GM21723 (cell line): Measurements from ENCODE around the gene RPP25.
A peak's percentile ranks its signal among the peaks of the same experiment; 100 is the strongest.
"Not testable (repeated sequence)": the region's sequence is repeated elsewhere in the genome, so short reads cannot be mapped to it uniquely, and the experiment has no call there.

Experiments used
- ATAC-seq: cut with Tn5 transposase; IDR thresholded peaks from one replicate; pipeline ENCODE4 v1.9.1; 2021; ENCODE audit warnings: mild to moderate bottlenecking, moderate library complexity; ENCODE audit not compliant: unreplicated experiment

Gene RPP25

GRCh38 chr15:74963213-74963612 is 6.6 kb upstream of the RPP25 start:
- no peak for ATAC-seq

DNA sequence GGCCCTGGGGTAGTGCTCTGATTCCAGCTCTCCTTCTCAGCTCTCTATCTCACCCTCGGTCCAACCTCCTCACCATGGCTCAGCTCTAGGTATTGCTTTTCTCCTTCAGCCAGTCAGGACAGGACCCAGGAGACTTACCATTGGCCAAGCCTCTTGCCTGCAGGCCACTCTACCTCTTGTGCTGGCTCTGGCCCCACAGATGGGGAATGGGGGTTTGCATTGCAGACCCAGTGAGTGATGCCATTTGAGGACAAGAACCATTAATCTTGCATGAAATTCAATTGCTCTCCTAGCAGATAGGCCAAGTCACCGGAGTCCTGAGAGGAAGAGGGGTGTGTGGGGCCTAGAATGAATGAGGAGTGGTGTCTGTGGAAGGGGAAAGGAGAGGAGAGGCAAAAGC is 6.1 kb upstream of the RPP25 start:
- no peak for ATAC-seq

GRCh38 chr15:74962219-74962618 is 5.6 kb upstream of the RPP25 start:
- no peak for ATAC-seq

DNA sequence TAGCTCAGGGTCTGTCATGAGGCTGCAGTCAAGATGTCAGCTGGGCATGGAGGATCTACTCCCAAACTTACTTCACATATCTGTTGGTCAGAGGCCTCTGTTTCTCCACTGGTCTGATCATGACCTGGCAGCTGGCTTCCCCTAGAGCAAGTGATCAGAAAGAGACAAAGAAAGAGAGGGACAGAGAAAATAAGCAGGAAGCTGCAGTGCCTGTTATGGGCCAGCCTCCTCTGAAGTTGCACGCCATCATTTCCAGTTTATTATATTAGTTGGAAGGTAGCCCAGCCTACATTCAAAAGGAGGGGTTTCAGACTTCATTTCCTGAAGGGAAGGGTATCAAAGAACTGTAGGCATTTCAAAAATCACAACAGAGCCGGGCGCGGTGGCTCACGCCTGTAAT is 5.0 kb upstream of the RPP25 start:
- ATAC-seq = no peak

DNA sequence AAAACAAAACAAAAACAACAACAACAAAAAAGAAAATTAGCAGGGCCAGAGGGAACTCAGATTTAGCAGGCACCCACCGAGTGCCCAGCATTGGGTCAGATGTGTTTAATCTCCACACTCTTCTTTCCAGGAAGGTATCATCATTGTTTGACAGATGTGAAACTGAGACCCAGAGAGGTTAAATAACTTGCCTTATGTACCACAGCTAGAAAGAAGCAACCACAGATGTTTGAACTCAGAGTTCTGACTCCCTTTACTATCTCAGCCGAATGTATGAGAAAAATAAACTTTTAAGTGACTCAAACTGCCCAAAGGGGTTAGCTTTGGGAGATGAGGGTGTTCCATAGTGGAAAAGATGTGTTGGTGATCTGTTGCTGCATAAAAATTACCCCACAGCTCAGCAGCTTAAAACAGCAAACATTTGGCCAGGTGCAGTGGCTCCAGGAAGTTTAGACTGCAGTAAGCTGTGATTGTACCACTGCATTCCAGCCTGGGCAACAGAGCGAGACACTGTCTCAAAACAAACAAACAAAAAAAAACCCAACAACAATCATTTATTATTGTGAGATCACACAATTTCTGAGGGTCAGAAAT is 4.5 kb upstream of the RPP25 start:
- ATAC-seq = no peak

GRCh38 chr15:74960286-74960685 is 3.7 kb upstream of the RPP25 start:
- no peak for ATAC-seq

GRCh38 chr15:74959586-74959939 is 3.0 kb upstream of the RPP25 start:
- no peak for ATAC-seq

- no peak for ATAC-seq
Measured at GRCh38 chr15:74958908-74959585, 2.5 kb upstream of the RPP25 start.

DNA sequence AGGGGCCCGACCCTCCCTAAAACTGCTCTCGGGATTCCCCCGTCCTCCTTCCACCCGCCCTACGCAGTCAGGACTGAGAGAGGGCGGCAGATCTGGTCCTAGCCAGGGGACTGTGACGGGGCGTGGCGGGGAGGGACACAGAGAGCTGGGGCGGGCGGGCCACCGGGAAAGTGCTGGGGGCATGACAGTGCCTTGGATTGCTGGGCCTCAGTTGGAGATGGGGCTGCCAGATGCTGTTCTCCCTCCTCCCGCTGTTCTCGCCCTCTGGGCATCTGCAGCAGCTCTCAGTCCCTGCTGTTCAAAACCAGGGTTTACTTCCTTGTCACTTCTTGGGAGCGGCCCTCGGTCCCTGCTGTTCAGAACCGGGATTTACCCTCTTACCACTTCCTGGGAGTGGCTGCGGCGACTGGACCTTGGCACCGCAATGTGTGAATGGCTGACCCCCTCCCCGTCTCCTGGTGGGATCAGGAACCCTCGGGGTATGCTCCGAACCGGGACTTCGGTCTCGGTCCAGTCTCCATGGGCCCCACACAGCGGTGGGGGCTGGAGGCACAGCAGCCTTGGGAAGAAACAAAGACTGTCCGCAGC is 1.8 kb upstream of the RPP25 start:
- no peak for ATAC-seq

GRCh38 chr15:74957476-74958035 is 984 bp upstream of the RPP25 start:
- no peak for ATAC-seq

- ATAC-seq = peak; percentile 50
Measured at GRCh38 chr15:74955796-74956647, 550 bp downstream of the RPP25 start.

- no peak for ATAC-seq
Measured at GRCh38 chr15:74955017-74955416, 1.6 kb downstream of the RPP25 start.

- ATAC-seq = no peak
Measured at GRCh38 chr15:74954515-74954914, 2.1 kb downstream of the RPP25 start.

- no peak for ATAC-seq
Measured at GRCh38 chr15:74951006-74951405, 5.6 kb downstream of the RPP25 start.

DNA sequence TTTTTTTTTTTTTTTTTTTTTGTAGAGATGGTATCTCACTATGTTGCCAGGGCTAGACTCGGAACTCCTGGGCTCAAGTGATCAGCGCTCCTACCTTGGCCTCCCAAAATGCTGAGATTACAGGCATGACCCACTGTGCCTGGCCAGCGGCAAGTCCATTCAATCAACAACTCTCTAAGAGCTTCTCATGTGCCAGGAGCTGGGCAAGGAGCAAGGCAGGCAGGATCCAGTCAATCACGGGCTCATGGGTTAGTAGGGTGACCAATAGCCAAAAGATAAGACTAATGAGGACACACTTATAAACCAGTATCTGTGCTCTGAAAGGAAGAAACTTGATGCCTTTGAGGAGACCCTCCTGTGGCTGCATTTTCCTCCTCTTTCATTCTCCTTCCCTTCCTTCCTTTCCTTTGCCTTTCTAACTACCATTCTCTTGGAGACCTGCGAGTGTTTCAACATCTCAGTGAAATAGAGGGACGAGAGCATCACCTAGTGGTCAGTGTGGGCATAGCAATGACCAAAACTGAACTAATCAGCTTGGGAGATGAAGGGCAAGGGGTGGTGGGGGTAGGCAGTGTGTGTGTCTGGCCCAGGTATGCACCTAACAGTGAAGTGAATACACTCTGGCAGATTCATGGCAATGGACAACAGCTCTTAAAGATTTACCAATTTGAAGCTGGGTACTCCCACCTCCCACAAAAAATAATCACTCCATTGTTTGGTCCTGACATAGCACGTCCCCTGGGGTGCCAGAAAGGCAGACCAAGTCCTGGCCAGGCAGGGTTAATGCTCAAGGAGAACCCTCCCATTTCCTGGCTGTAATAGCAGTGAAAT is 6.3 kb downstream of the RPP25 start:
- ATAC-seq = no peak

DNA sequence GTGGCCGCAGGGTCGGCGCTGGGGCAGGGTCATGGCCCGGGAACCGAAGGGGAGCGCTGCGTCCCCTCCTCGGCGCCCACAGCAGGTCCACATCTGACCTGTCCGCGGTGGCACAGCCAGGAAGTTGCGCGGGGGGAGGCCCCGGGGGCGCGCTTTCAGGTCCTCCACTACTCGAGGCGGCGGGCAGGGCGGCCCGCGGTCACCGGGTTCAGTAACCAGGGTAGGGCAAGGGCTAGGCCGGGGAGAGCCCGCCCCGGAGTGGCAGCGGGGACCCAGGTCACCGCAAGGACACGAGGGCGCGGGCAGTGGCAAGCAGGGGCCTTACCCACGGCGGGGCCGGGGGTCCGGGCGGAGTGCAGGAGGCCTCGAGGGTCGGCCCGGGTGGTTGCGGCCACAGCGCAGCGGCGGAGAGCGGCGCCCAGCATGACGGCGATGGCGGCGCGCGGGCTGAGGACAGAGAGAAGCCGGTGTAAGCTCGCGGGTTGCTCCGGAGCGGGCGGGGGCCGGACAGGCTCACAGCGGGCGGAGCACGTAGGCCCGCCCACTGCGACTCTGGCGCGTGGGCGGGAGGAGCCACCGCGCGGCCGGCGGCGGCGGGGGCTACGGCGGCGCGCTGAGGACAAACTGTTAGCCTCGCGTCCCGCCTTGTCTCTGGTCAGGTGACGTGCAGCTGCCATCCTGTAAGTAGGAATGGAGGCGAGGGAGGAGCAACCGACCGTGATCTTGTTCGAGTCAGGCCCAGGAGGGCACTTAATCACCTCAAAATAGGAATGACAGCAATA is 18.8 kb downstream of the RPP25 start, which contains the start of gene COX5A:
TSS of gene COX5A (minus strand) at position 484 of the 782 bp plus-strand sequence. CDS start at position 425, 59 bp downstream.
- peak; percentile 87 for ATAC-seq

DNA sequence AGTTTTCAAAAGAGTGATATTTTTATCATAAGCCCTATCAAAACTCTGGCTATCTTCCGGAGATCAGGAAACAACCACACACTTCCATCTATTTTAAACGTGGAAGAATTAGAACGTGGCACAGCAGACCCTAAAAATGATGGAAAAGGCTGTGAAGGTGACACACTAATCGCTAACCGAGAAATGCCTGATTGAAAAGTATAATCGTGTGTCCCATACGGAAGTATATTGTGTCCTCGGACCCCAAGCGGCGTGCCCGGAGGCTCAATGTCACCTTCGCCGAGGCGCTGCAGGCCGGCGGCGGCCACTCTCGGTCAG is 19.3 kb downstream of the RPP25 start:
- no peak for ATAC-seq

DNA sequence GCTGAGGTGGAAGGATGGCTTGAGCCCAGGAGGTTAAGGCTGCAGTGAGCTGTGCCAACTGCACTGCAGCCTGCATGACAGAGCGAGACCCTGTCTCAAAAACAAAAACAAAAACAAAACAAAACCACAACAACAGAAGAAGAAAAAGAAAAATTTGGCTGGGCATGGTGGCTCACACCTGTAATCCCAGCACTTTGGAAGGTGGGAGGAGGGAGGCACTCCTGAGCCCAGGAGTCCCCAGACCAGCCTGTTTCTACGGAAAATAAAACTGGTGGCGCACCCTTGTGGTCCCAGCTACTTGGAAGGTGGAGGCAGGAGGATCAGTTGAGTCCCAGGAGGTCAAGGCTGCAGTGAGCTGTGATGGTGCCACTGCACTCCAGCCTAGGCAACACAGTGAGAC is 21.4 kb downstream of the RPP25 start:
- ATAC-seq = not testable (repeated sequence)

DNA sequence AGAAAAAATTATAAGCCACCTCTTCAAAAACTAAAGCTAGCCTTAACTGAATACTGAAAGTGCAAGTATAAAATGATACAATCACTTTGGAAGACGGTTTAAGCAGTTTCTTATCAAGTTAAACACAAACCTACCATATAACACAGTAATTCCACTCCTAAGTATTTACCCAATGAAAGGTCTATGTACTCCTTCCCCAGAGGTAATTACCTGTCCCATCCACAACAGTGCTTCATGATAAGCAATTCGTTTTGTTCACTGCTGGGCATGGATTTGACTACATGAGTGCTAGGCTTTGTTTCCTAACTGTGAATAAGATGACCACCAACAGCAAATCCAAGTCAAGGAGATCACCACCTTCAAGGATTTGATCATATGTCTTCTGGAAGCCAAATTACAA is 23.0 kb downstream of the RPP25 start:
- ATAC-seq = no peak

DNA sequence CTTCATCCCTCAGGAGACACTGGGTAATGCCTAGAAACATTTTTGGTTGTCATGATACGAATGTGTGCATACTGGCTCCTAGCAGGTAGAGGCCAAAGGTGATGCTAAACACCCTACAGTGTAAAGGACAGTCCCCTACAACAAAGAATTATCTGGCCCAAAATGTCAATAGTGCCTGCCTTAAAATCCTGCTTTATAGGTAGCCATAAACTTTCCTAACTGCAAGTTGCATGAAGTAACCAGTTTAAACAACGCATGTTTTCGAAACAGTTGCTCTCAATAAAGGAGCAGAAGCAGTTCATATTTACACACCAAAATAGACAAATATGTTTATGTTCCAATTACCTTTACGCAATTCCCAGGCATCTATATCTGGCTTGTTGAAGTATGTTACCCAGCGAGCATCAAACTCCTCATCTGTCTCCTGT is 27.8 kb downstream of the RPP25 start:
- ATAC-seq = no peak
